Measurements from ENCODE around the gene ST3GAL5.

DNA sequence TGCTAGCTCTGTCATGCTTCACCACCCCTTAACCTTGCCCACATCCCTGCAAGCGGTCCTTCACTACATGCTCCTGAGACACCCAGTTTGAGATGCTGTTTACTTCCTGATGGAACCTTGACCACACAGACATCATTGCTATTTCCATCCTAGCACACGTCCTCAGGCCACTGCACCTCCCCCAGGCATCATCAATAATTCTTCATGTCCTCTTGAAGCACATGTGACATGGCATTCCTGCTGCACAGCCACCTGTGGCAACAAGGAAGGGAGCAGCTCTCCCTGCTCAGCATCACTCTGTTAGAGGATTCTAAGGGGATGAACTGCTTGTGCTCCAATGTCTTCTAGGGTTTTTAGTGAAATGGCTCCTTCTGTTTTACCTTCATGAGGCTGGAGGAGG lies 26.1 kb upstream of the ST3GAL5 start:
- no peak for TF ChIP-seq POLR2A (IDR thresholded peaks at IDR 0.05)
- TF ChIP-seq, protein P1, sequence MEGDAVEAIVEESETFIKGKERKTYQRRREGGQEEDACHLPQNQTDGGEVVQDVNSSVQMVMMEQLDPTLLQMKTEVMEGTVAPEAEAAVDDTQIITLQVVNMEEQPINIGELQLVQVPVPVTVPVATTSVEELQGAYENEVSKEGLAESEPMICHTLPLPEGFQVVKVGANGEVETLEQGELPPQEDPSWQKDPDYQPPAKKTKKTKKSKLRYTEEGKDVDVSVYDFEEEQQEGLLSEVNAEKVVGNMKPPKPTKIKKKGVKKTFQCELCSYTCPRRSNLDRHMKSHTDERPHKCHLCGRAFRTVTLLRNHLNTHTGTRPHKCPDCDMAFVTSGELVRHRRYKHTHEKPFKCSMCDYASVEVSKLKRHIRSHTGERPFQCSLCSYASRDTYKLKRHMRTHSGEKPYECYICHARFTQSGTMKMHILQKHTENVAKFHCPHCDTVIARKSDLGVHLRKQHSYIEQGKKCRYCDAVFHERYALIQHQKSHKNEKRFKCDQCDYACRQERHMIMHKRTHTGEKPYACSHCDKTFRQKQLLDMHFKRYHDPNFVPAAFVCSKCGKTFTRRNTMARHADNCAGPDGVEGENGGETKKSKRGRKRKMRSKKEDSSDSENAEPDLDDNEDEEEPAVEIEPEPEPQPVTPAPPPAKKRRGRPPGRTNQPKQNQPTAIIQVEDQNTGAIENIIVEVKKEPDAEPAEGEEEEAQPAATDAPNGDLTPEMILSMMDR (IDR thresholded peaks at IDR 0.05), result no peak
- no peak for TF ChIP-seq POLR2AphosphoS5 (IDR thresholded peaks at IDR 0.05)
- no peak for TF ChIP-seq EP300 (IDR thresholded peaks at IDR 0.05)
